Fibroblast of pulmonary artery (primary cell): ENCODE data around the gene TMEM218.

ENCODE experiments used
- DNase-seq: peaks from one replicate; pipeline ENCODE4 v3.0.0-alpha.2; 2010; ENCODE audit warnings: low read depth
- H3K4me3 ChIP-seq: replicated peaks from 2 replicates; pipeline ENCODE4 v1.5.1; 2011; ENCODE audit warnings: low read depth, mild to moderate bottlenecking, control low read depth, low read length, moderate library complexity
- CTCF ChIP-seq: IDR thresholded peaks from 2 replicates; pipeline ENCODE4 v1.5.1; 2011; ENCODE audit warnings: mild to moderate bottlenecking, control low read depth, low read length, inconsistent platforms; ENCODE audit errors: missing control alignments

The TMEM218 gene

DNA sequence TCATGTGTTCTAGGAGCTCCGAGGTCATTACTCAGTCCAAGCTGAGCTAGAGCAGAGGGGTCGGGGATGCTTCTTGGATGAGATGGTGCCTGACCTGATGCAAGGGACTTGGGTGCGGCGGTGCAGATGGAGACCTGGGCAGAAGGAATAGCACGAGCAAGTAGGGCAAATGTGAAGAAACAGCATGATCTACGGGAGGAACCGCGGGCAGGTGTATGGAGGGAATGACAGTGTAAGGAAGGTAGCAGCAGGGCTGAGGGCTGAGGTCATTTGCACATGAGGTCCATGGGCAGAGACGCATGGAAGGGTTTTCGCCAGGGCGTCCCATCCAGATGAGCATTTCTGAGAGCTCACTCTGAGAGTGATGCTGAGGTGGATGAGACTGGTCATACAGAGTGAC is 33.4 kb downstream of the TMEM218 start:
- no peak for TF ChIP-seq CTCF
- no peak for DNase-seq

DNA sequence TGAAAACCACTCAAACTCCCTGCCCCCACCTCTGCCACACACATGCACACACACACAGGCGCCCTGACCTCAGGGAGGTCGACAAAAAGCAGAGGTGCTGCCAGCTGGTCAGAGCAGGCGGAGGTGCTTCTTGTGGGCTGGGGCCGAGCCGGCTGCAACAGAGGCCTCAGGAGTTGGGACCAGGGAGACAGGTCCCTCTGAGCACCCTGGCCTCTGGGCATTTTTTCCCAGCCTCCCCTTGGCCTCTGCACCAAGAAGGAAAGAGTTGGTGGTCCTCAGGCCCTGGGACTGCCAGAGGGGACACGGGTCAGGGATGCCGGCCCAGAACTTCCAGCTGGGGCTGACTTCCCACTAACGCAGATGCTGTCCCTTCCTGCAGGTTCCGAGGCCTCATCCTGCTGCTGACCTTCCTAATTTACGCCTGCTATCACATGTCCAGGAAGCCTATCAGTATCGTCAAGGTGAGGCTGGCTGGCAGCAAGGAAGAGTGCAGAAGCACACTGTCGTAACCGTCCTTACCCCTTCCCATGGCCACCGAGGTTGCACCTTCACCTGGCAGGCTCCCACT is 35.0 kb downstream of the TMEM218 start:
- DNase-seq: no peak
- TF ChIP-seq CTCF: no peak
- no peak overlapping the region for H3K4me3 ChIP-seq

More for the DNA sequence above, 33.4 kb downstream of the TMEM218 start:
- H3K4me3 ChIP-seq: no peak overlapping the region

- no peak for TF ChIP-seq CTCF
- no peak overlapping the region for H3K4me3 ChIP-seq
- peak; percentile 20 for DNase-seq
These were observed 35.5 kb downstream of the TMEM218 start for GRCh38 chr11:125075900-125076317.

DNA sequence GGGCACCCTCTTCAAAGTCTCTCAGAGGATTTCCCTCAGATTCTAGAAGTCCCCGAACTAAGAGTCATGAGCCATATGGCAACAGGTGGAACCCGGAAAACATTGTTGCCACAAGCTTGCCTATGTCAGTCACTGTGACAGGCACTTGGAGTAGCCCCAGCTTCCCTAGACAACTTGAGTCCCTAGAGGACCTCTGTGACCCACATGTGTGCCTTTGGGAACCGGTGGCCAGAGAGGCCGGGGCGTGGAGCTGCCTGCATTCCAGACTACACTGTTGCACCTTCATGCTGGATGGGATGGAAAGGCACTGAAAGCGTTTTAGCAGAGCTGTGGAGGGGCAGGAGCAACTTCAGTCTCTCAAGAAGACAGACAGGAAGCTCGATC is 36.2 kb downstream of the TMEM218 start:
- H3K4me3 ChIP-seq: no peak overlapping the region
- DNase-seq: no peak
- no peak for TF ChIP-seq CTCF

- TF ChIP-seq CTCF: no peak
- DNase-seq: no peak
- H3K4me3 ChIP-seq: no peak overlapping the region
These were observed 36.8 kb downstream of the TMEM218 start for GRCh38 chr11:125074511-125075241.

- no peak overlapping the region for H3K4me3 ChIP-seq
- DNase-seq: no peak
- TF ChIP-seq CTCF: no peak
These were observed 37.6 kb downstream of the TMEM218 start for GRCh38 chr11:125073616-125074483.
